NCI-H2171 (cell line): ENCODE results near the gene NFE2L1.
"Not testable (repeated sequence)": the region's sequence is repeated elsewhere in the genome, so short reads cannot be mapped to it uniquely, and the experiment has no call there.

Source experiments
- DNase-seq: peaks from one replicate; lab custom pipeline; 2025; lab: John Stamatoyannopoulos, UW

The NFE2L1 gene

DNA sequence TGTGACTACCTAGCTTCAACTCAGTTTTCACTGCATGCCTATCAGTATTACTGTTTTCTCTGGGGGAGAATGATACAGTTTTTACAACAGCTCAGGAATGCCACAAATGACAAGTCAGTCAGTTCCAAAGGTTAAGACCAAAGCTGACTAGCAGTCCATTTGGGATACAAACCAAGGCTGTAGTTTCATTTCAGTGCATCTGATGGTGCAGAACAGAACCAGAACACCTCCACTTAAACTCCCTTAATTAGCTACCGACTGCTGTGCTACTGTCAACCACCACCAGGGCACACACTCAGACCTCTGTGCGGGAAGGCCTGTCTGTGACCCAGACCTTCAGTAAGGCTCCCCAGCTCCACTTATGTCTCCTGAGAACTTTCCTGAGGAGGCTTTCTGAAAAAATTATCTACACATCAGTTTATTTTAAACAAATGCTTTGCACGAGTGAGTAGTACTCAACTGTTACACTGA is 20.4 kb downstream of the NFE2L1 start:
- no peak for DNase-seq

DNA sequence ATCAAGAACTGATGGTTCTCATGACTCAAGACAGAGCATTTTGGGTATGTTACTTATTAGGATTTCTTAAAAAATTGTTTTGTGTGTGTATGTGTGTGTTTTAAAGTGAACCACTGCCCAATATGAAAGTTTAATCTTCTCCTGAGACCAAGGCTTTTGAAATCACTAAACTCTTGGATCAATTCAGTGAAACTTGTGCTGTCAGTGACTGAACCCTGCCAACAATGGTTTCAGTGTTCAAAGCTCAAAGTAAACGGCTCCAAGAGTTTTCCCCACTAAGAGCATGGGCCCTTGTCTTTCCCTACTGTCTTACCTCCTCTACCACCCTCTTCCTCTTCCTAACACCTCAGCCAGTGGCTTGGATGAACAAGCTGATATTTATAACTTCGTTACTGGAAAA is 22.0 kb downstream of the NFE2L1 start:
- DNase-seq = no peak

DNA sequence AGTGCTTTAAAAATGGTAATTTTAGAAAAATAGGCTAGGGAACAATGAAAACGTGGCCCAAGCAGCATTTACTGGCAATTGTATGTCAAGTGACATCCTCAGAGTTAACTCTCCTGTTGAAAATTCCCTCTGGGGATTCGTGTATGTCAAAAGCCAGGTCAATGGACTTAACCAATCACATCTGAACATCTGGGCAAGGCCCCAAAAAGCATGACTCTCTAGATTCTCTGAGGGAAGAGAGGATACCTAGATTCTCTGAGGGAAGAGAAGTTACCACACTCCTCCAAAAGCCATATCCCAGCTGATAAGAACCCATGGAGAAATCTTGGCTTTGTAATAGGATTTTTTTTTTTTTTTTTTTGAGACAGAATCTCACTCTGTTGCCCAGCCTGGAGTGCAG is 23.5 kb downstream of the NFE2L1 start:
- no peak for DNase-seq

DNA sequence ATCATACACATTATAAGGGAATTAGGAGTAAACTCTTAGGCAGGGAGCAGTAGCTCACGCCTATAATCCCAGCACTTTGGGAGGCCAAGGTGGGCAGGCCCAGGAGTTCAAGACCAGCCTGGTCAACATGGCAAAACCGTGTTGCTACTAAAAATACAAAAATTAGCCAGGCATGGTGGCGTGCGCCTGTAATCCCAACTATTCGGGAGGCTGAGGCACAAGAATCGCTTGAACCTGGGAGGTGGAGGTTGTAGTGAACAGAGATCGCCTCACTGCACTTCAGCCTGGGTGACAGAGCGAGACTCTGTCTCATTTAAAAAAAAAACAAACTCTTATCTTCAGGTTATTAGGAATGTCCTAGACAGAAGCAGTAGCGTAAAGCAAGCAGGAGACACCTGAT is 24.7 kb downstream of the NFE2L1 start:
- not testable (repeated sequence) for DNase-seq

DNA sequence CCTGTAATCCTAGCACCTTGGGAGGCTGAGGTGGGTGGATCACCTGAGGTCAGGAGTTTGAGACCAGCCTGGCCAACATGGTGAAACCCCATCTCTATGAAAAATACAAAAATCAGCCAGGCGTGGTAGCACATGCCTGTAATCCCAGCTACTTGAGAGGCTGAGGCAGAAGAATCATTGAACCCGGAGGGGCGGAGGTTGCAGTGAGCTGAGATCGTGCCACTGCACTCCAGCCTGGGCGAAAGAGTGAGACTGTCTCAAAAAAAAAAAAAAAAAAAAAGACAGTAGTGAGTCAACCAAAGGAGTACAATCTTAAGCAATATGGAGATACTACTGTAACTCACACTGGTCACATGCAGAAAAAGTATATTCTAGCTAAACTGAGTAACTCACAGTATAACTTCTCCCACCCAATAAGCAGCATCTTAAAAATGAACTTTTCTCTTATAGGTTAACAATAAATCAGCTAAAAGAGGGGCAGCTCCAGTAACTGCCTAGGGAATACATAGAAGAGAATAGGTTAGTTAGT is 25.5 kb downstream of the NFE2L1 start:
- not testable (repeated sequence) for DNase-seq

DNA sequence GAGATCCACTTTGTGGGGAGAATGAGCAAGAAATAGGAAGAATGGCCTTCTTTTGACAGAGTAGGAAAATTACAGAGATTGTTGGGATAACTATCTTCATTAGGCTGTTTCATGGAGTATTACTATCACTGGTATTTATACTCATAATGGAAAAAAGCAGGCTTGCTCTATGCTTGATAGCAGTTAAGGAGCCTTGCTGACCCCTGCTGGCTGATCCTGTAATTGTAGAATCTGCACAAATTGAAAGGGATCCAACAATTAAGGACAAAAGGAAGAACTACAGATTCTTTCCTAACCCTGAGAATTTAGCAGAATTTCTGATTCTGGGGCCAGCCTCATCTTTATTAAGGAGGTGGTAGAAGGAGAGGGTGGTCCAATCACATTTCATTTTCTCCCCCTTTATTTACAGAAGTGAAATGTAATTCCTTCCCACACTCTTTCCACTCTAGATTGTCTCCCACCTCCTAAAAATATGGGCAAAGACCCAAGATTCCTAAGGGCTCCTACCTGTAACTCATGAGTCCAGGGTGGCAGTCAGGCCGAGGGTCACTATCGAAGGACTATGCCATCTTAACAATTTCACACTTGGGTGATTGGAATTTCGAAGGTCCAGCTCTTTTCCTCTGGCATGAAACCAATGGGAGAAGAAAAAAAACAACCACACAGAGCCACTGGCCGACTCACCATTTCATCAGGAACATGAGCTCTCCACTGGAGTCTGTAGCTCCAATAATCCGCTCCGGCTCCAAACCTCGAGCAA is 26.3 kb downstream of the NFE2L1 start:
- peak; percentile 21 for DNase-seq

DNA sequence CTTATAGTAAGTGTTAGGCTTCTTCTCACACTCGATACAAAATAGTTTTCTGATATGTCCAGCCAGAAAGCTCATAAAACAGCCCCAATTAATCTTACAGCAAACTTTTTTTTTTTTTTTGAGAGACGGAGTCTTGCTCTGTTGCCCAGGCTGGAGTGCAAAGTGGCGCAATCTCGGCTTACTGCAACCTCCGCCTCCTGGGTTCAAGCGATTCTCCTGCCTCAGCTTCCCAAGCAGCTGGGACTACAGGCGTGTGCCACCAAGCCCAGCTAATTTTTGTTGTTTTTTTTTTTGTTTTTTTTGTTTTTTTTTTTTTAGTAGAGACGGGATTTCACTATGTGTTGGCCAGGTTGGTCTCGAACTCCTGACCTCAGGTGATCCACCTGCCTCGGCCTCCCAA is 29.0 kb downstream of the NFE2L1 start:
- not testable (repeated sequence) for DNase-seq

DNA sequence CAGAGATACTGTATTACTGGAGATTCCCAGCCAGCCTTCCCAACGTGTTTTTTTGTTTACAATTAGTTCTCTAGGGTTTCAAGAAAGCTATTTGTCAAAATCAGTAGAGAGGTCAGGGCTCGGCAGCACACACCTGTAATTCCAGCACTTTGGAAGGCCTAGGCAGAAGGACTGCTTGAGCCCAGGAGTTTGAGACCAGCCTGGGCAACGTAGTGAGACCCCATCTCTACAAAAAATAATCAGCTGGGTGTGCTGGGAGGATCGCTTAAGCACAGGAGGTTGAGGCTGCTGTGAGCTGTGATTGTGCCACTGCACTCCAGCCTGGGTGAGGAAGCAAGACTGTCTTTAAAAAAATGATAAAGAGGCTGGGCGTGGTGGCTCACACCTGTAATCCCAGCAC is 33.7 kb downstream of the NFE2L1 start:
- no peak for DNase-seq

DNA sequence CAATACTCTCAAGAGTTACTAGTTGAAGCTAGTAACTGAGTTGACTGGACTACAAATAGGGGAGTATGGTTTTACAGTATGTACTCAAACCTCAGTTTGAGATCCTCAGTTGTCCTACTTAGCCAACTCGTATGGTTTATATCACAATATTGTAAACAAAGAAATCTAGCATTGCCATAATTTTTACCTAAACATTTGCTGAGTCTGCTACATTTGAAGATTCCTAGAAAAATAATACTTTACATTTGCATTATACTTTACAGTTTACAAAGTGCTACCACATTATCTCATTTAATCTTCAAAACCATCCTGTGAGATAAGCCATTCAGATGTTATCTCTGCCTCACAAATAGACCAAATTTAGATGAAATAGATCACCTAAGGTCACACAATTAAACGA is 36.8 kb downstream of the NFE2L1 start:
- DNase-seq = no peak

DNA sequence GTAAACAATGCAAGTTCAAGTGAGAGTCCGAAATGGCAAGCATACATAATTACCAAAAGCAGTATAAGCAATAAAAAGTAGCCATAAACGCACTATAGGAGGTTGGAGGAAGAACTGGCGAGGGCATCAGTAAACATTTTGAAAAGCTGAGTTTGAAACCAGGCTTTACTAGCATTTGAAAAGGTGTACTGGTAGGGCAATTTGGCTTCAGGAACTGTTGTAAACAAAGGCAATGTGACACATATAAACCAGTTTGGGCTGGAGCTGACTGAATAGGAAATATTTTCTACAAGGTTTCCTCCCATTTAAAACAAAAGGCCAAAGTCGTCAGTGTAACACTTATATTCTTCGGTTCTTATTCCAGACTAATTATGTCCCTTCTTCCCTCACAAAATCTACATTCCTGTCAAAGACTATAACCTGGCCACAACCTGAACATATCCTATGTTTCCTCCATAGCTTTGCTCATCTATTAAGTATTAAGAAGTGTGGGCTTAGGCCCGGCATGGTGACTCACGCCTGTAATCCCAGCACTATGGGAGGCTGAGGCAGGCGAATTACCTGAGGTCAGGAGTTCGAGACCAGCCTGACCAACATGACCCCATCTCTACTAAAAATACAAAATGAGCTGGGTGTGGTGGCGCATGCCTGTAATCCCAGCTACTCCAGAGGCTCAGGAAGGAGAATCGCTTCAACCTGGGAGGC is 45.3 kb downstream of the NFE2L1 start:
- no peak for DNase-seq

DNA sequence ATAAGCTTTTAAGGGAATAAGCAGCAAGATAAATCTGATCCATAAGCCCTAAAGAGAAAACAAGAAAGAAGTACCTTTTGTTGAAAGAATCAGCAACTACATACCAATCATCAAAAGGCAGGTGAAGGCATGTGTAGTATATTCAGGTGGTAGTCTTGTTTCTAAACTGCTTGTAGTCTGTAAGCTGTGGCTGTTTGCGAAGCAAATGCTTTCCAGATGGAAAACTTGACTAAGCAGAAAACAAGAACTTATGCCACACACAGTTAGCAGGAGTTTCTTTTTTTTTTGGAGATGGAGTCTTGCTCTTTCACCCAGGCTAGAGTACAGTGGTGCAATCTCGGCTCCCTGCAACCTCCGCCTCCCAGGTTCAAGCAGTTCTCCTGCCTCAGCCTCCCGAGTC is 47.5 kb downstream of the NFE2L1 start:
- no peak for DNase-seq

DNA sequence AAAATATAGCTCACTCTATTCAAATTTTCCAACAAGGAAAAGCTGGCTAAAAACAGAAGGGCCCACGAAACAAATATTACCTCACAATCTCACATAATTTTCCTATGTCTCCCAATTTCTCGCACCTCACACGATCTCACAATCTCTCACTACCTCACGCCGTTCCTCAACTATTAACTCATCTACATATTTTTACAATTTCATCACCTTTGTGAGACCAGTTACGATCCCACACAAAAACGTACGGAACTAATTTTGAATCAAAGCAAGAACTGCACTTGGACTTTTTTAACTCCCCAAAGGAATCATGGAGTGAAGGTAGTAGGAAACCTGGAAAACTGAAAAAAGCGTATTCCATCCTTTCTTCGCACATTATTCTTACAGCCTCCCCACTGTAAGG is 52.0 kb downstream of the NFE2L1 start:
- no peak for DNase-seq

DNA sequence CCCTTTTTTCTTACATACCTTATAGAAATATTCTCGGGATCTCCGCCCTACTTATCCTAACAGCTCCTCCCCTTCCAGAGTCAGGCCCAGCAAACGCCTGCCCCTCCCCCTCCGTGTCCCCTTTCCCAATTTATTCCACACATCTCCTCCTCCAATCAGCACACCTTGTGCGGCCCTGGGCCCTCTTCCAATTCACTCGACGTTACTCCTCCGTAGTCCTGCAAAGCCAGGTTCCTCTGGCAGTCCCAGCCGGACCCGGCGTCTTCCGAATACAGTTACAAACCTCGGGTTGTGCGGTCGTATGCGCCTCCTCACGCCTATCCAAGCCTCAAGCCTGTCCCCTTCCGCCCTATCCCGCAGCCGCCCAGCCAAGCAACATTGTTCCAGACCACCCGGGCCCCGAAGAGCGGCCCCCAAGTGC is 52.4 kb downstream of the NFE2L1 start:
- DNase-seq = peak; percentile 68

DNA sequence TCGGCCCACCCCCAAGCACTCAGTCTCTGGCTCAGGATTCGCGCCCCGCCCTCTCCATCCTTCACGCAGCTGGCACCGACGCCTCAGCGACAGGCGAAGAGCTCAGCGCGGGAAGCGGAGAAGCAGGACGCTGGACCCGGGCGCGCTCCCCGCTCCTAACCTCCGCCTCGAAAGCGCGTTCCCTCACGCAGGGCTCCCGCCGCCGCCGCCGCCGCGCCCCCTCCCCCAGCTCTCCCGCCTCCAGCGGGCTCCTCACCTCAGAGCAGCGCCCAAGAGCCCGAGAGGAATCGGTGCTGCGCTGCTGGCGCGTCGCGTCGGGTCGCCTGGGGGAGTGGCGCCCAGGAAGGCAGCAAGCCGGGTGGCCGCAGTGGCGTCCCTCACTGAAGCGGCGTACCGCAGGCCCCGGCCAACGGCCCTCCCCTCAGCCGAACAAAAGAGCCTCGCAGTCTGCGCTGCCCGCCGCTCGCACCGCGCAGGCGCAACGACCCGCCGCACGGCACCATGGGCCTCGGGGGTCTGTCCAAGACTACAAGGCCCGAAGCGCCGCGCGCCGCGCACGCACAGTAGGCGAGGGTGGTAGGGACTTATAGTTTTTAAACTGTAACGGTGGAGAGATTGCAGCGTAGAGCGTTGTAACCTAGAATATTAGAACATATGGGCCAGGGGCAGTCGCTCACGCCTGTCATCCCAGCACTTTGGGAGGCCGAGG is 53.0 kb downstream of the NFE2L1 start, which contains the start of gene CBX1:
Gene CBX1 (minus strand): TSS at position 467 of the 709 bp plus-strand sequence. CDS start 24,474 bp downstream, outside the sequence.
- peak; percentile 95 for DNase-seq

DNA sequence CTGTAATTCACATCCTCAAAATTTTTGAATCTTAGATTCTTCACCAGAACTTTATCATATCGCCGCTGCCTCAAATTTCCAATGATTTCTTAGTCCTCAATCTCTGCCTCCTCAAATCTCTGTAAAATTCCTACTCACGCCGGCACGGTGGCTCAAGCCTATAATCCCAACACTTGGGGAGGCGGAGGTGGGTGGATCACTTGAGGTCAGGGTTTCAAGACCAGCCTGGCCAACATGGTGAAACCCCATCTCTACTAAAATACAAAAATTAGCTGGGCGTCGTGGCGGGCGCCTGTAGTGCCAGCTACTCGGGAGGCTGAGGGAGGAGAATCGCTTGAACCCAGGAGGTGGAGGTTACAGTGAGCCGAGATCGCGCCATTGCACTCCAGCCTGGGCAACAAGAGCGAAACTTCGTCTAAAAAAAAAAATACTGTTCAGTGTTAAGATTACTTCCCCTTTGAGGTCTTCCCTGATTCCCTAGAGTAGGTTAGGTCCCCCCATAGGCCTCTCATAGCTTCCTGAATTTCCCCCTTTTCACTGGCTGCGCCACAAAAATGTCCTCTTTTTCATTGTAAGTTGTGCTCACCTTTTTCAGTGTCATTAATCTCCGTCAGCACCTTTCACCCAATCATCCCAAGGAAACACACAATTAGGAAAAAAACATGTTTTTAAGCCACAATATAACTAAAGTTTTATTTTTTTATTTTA is 54.0 kb downstream of the NFE2L1 start:
- no peak for DNase-seq

DNA sequence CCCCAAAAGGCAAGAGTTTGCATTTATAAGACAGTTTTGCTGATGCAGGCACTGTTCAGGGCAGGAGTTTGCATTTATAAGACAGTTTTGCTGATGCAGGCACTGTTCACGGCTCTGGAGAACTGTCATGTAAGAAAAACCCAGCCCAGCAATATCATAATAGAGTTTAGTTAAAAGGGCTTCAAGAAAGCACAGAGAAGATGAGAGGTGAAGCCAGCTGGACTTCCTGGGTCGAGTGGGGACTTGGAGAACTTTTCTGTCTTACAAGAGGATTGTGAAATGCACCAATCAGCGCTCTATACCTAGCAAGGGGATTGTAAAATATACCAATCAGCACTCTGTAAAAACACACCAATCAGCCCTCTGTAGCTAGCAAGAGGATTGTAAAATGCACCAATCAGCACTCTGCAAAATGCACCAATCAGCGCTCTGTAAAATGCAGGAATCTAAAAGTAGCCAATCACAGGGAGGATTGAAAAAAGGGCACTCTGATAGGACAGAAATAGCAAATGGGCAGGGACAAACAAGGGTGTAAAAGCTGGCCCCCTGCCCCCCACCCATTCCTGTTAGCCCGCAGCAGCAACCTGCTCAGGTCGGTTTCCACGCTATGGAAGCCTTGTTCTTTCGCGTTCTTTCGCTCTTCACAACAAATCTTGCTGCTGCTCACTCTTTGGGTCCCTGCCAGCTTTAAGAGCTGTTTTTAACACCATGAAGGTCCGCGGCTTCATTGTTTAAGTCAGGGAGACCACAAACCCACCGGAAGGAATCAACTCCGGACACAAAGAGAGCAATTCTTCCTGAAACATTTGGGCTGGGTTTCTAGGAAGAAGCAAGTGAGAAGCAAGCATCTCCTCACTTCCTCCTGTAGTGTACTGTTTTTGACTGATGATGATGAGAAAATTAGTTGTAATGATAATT is 54.9 kb downstream of the NFE2L1 start:
- DNase-seq = no peak

DNA sequence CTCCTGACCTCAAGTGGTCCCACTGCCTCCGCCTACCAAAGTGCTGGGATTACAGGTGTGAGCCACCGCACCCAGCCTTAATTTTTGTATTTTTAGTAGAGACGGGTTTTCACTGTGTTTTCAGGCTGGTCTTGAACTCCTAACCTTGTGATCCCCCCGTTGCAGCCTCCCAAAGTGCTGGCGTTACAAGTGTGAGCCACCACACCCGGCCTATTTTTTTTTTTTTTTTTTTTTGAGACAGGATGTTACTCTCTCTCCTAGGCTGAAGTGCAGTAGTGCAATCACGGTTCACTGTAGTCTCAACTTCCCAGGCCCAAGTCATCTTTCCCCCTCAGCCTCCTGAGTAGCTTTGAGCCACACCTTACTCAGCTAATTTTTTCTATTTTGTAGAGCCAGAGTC is 56.3 kb downstream of the NFE2L1 start:
- DNase-seq = no peak

DNA sequence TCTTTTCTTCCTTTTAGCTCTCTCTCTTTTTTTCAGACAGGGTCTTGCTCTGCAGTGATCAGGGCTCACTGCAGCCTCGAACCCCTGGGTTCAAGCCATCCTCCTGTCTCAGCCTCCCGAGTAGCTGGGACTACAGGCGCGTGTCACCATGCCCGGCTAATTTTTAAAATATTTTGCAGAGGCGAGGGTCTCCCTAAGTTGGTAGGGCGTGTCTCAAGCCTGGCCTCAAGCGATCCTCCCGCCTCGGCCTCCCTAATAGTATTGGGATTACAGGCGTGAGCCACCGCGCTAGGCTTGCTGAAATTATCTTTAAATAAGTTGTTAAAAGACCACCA is 58.6 kb downstream of the NFE2L1 start:
- no peak for DNase-seq

DNA sequence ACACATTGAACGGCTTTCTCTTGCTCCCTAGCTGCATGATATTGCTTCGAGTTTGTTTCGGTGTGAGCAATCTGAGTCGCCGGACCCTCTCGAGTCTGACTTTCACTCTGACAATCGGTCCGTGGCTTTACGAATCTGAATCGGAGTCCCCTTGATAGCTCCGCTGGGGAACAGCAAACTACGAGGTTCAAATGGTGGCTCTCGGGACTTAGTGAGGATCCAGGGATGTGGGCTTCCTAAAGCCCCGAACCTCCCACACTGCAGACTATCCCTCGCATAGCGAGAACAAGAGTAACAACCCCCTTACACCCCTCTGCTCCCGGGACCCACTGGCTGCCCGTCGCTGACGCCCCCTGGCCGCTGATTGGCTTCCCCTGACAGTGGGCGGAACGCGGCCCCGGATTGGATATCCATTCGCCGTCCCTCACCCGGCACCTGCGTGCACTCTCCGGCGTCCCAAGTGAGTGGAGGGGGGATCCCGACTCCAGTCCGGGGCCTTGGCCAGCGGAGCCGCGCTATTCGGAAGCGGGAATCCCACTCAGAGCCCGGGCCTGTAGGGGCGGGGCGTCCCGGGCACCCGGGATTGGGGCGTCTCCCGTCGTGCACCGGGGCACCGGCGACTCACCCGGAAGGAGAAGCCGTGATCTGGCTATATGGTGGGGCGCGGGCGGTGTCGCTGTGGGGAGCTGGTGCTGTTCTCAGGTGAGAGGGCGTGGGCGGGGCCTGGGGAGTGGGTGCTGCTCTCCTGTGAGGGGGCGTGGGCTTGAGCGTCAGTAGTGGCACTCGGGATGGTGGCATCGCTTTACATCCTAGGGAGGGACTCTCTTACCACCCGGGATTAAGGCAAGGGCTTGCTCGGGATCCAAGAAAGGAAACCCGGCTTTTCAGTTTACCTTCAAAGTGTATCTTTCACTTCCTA is 59.2 kb downstream of the NFE2L1 start, which contains the start of gene SNX11:
Gene SNX11 (plus strand): TSS at position 630 of the 919 bp plus-strand sequence. CDS start 4,278 bp downstream, outside the sequence.
- DNase-seq = peak; percentile 96

DNA sequence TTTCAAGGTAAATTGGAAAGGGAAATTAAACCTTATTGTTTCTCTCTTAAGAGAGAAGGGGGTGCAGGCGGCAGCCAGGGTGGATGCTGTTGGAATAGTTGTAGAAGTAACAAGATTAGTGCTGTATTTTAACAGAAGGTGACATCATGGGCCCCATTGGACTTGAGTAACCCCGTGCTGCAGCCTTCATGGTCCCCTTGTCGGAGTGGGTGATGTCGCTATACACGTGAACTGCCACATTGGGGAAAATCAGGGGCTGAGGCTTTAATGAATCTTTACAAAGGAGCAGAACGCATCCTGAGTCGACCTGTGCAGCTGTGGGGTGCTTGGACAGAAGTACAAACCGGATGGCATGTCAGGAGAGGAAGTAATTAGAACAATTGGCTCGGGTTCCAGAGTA is 62.6 kb downstream of the NFE2L1 start:
- DNase-seq = no peak
